ENCODE results near the gene EXD3. TPM values are rescaled to one million over a fixed set of nuclear protein-coding genes. Genes with fewer than 3 reads are reported as not detected.

Gene EXD3
- total and polyA plus RNA-seq, 8 donors: 8.1 to 57.3 (median 13.6) TPM

- no peak overlapping the region for H3K27ac ChIP-seq
- no peaks in the 10 kb centered on the region for H3K9me3 ChIP-seq
- peaks cover 0 to 5% (median 3%) of the 10 kb centered on the region in 3 donors for H3K4me1 ChIP-seq
- H3K36me3 ChIP-seq: no peaks in the 10 kb centered on the region
- no peak overlapping the region for H3K4me3 ChIP-seq
- DNase-seq (peak in 3 of 6 donors; percentile 31 to 73 (median 48)), ATAC-seq (no peak), FAIRE-seq (no peak)
- TF ChIP-seq, protein P1, sequence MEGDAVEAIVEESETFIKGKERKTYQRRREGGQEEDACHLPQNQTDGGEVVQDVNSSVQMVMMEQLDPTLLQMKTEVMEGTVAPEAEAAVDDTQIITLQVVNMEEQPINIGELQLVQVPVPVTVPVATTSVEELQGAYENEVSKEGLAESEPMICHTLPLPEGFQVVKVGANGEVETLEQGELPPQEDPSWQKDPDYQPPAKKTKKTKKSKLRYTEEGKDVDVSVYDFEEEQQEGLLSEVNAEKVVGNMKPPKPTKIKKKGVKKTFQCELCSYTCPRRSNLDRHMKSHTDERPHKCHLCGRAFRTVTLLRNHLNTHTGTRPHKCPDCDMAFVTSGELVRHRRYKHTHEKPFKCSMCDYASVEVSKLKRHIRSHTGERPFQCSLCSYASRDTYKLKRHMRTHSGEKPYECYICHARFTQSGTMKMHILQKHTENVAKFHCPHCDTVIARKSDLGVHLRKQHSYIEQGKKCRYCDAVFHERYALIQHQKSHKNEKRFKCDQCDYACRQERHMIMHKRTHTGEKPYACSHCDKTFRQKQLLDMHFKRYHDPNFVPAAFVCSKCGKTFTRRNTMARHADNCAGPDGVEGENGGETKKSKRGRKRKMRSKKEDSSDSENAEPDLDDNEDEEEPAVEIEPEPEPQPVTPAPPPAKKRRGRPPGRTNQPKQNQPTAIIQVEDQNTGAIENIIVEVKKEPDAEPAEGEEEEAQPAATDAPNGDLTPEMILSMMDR (IDR thresholded peaks at IDR 0.05): no peak
- intact Hi-C loops (cut with DNase I): no loop called here
- whole genome bisulfite sequencing, 2 donors: 91 to 95% methylated on average over 26 to 30 of the region's 30 CpGs
- no peaks in the 10 kb centered on the region for H3K27me3 ChIP-seq
Measured at GRCh38 chr9:137462986-137463930, 40.3 kb upstream of the EXD3 start.

GRCh38 chr9:137462396-137462985 is 39.5 kb upstream of the EXD3 start:
- TF ChIP-seq, protein P1 (IDR thresholded peaks at IDR 0.05): no peak
- no peak for FAIRE-seq
- Histone ChIP-seq H3K9me3 (no peaks in the 10 kb centered on the region), H3K27ac (no peak overlapping the region), H3K4me3 (no peak overlapping the region), H3K36me3 (no peaks in the 10 kb centered on the region), H3K27me3 (no peaks in the 10 kb centered on the region), H3K4me1 (peaks cover 0 to 12% (median 3%) of the 10 kb centered on the region in 3 donors)
- intact Hi-C loops (cut with DNase I): no loop called here
- DNase-seq: peak in 4 of 6 donors; percentile 17 to 77 (median 50)
- WGBS, 2 donors: 92 to 95% methylated on average over 20 to 25 of the region's 25 CpGs
- no peak for ATAC-seq

- no peaks in the 10 kb centered on the region for H3K9me3 ChIP-seq
- H3K27me3 ChIP-seq: no peaks in the 10 kb centered on the region
- FAIRE-seq: no peak
- no peak overlapping the region for H3K27ac ChIP-seq
- 89 to 95% methylated on average over 44 to 52 of the region's 52 CpGs for WGBS, 2 donors
- no peak for ATAC-seq
- no peaks in the 10 kb centered on the region for H3K36me3 ChIP-seq
- intact Hi-C loops (cut with DNase I): no loop called here
- no peak overlapping the region for H3K4me3 ChIP-seq
- TF ChIP-seq, protein P1 (IDR thresholded peaks at IDR 0.05): no peak
- peaks cover 0 to 19% (median 3%) of the 10 kb centered on the region in 3 donors for H3K4me1 ChIP-seq
- DNase-seq: peak in 4 of 6 donors; percentile 29 to 81 (median 46)
Measured at GRCh38 chr9:137461663-137462395, 38.9 kb upstream of the EXD3 start.

GRCh38 chr9:137461316-137461662 is 38.3 kb upstream of the EXD3 start:
- peak in 4 of 6 donors; percentile 17 to 75 (median 40) for DNase-seq
- H3K9me3 ChIP-seq: no peaks in the 10 kb centered on the region
- TF ChIP-seq, protein P1 (IDR thresholded peaks at IDR 0.05): no peak
- H3K36me3 ChIP-seq: no peaks in the 10 kb centered on the region
- H3K4me1 ChIP-seq: peaks cover 0 to 19% (median 3%) of the 10 kb centered on the region in 3 donors
- H3K4me3 ChIP-seq: no peak overlapping the region
- H3K27me3 ChIP-seq: no peaks in the 10 kb centered on the region
- 96% methylated on average over 21 of the region's 21 CpGs for WGBS, 2 donors
- ATAC-seq: no peak
- no peak for FAIRE-seq
- H3K27ac ChIP-seq: no peak overlapping the region
- intact Hi-C loops (cut with DNase I): no loop called here
